Measurements from ENCODE around the gene LRCH1.

DNA sequence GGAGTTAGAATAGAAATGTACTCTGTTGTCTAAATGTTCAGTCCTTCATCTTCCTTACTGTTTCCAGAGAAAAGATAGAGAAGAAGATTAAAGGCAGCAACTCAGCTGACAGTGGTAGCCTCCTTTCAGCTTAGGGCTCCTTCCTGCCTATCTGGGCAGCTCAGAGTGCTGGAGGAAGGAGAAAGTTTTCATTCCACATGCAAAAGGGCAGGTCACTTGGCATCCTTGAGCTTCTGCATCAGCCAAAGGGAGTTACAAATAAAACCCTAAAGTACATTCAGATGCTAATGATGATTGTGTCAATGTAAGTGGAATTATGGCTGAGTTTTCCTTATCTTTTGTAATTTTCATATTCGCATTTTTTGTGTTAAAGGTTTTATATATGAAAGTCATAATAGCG, 185.1 kb downstream of the LRCH1 start:
- no peak for TF ChIP-seq DNMT1 (CRISPR knock-in tag; IDR thresholded peaks at IDR 0.05)
- TF ChIP-seq, protein P1, sequence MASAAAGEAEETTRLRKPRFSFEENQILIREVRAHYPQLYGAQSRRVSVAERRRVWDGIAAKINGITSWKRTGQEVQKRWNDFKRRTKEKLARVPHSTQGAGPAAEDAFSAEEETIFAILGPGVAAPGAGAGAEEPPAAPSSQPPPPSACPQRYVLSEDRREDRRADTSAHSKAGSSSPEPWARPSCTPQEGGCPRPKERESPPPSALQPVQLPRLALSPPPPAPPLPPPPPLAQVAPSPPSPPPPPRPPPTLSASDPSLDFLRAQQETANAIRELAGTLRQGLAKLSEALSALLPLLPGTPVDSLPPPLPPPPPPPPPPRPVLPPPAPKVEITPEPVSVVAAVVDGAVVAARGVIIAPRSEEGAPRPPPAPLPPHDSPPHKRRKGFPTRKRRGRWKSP (CRISPR knock-in tag; IDR thresholded peaks at IDR 0.05), result no peak

Data from HepG2 (cell line).